ENCODE results near the gene EEF1G. TPM values are rescaled to one million over a fixed set of nuclear protein-coding genes. Genes with fewer than 3 reads are reported as not detected.

Gene EEF1G
- total and polyA plus RNA-seq, 2 of the 13 experiments (the other 11 are each of a cell fraction or from before 2014, with no cell fraction given), result 1,787 to 2,144 TPM

Small RNA genes lying within 50 kb of the gene (microRNA-seq; reads per million reads assigned to microRNA genes)
- 1.5 reads per million for gene MIR6747

Small RNA genes lying within 50 kb of the gene (small RNA-seq; reads per million reads assigned to genes)
- gene AP001458.1 (ENCODE audit: insufficient read depth in 2 of 3, insufficient read length in 3 of 3, low read depth in 2 of 3, low replicate concordance in 1 of 3), result 0 reads per million in 3 experiments
- 0 reads per million in 3 experiments for gene EEF1G (ENCODE audit: insufficient read depth in 2 of 3, insufficient read length in 3 of 3, low read depth in 2 of 3, low replicate concordance in 1 of 3)
- gene MIR6747 (ENCODE audit: insufficient read depth in 2 of 3, insufficient read length in 3 of 3, low read depth in 2 of 3, low replicate concordance in 1 of 3), result 0 to 0.33 (median 0) reads per million in 3 experiments

Other genes starting within 250 kb of the EEF1G start
- gene ASRGL1, start 236.4 kb downstream of the EEF1G start, total RNA-seq (2016; rRNA removed; fragmentation: Illumina TruSeq; extraction: Trizol), result 50.8 and 56.4 TPM in 2 replicates
- 83.4 and 97.5 TPM in 2 replicates for gene ASRGL1, start 236.4 kb downstream of the EEF1G start, polyA plus RNA-seq (2011; rRNA removed)
- not detected in 2 replicates for gene SCGB1A1, start 154.9 kb downstream of the EEF1G start, total RNA-seq (2016; rRNA removed; fragmentation: Illumina TruSeq; extraction: Trizol)
- gene SCGB1A1, start 154.9 kb downstream of the EEF1G start, polyA plus RNA-seq (2011; rRNA removed), result not detected in 2 replicates
- 25.0 and 40.6 TPM in 2 replicates for gene AHNAK, start 27.1 kb downstream of the EEF1G start, total RNA-seq (2016; rRNA removed; fragmentation: Illumina TruSeq; extraction: Trizol)
- gene AHNAK, start 27.1 kb downstream of the EEF1G start, polyA plus RNA-seq (2011; rRNA removed), result 22.8 and 23.4 TPM in 2 replicates
- gene TUT1, start 17.6 kb upstream of the EEF1G start, total RNA-seq (2016; rRNA removed; fragmentation: Illumina TruSeq; extraction: Trizol), result 8.5 and 9.7 TPM in 2 replicates
- 14.3 and 17.5 TPM in 2 replicates for gene TUT1, start 17.6 kb upstream of the EEF1G start, polyA plus RNA-seq (2011; rRNA removed)
- gene MTA2, start 28.0 kb upstream of the EEF1G start, total RNA-seq (2016; rRNA removed; fragmentation: Illumina TruSeq; extraction: Trizol), result 58.1 and 70.0 TPM in 2 replicates
- 14.0 and 16.8 TPM in 2 replicates for gene MTA2, start 28.0 kb upstream of the EEF1G start, polyA plus RNA-seq (2011; rRNA removed)
- gene EML3, start 38.9 kb upstream of the EEF1G start, total RNA-seq (2016; rRNA removed; fragmentation: Illumina TruSeq; extraction: Trizol), result 4.6 and 10.6 TPM in 2 replicates
- 12.3 and 16.6 TPM in 2 replicates for gene EML3, start 38.9 kb upstream of the EEF1G start, polyA plus RNA-seq (2011; rRNA removed)
- 1.8 and 2.4 TPM in 2 replicates for gene ROM1, start 39.4 kb upstream of the EEF1G start, total RNA-seq (2016; rRNA removed; fragmentation: Illumina TruSeq; extraction: Trizol)
- gene ROM1, start 39.4 kb upstream of the EEF1G start, polyA plus RNA-seq (2011; rRNA removed), result 1.2 and 1.6 TPM in 2 replicates
- 8.4 and 21.3 TPM in 2 replicates for gene B3GAT3, start 48.1 kb upstream of the EEF1G start, total RNA-seq (2016; rRNA removed; fragmentation: Illumina TruSeq; extraction: Trizol)
- 26.1 and 40.4 TPM in 2 replicates for gene B3GAT3, start 48.1 kb upstream of the EEF1G start, polyA plus RNA-seq (2011; rRNA removed)
- 50.8 and 99.5 TPM in 2 replicates for gene GANAB, start 72.7 kb upstream of the EEF1G start, total RNA-seq (2016; rRNA removed; fragmentation: Illumina TruSeq; extraction: Trizol)
- 234 and 251 TPM in 2 replicates for gene GANAB, start 72.7 kb upstream of the EEF1G start, polyA plus RNA-seq (2011; rRNA removed)
- gene INTS5, start 79.4 kb upstream of the EEF1G start, total RNA-seq (2016; rRNA removed; fragmentation: Illumina TruSeq; extraction: Trizol), result 11.3 and 13.2 TPM in 2 replicates
- 5.7 and 7.8 TPM in 2 replicates for gene INTS5, start 79.4 kb upstream of the EEF1G start, polyA plus RNA-seq (2011; rRNA removed)
- 91.8 and 109 TPM in 2 replicates for gene C11orf98, start 91.3 kb upstream of the EEF1G start, total RNA-seq (2016; rRNA removed; fragmentation: Illumina TruSeq; extraction: Trizol)
- gene C11orf98, start 91.3 kb upstream of the EEF1G start, polyA plus RNA-seq (2011; rRNA removed), result 30.4 and 40.9 TPM in 2 replicates
- gene CSKMT, start 91.4 kb upstream of the EEF1G start, total RNA-seq (2016; rRNA removed; fragmentation: Illumina TruSeq; extraction: Trizol), result 9.9 and 31.8 TPM in 2 replicates
- 7.6 and 9.8 TPM in 2 replicates for gene CSKMT, start 91.4 kb upstream of the EEF1G start, polyA plus RNA-seq (2011; rRNA removed)
- gene UQCC3, start 97.8 kb upstream of the EEF1G start, total RNA-seq (2016; rRNA removed; fragmentation: Illumina TruSeq; extraction: Trizol), result 12.1 and 16.0 TPM in 2 replicates
- 7.7 and 8.4 TPM in 2 replicates for gene UQCC3, start 97.8 kb upstream of the EEF1G start, polyA plus RNA-seq (2011; rRNA removed)
- 1.4 and 3.7 TPM in 2 replicates for gene LBHD1, start 98.4 kb upstream of the EEF1G start, total RNA-seq (2016; rRNA removed; fragmentation: Illumina TruSeq; extraction: Trizol)
- gene LBHD1, start 98.4 kb upstream of the EEF1G start, polyA plus RNA-seq (2011; rRNA removed), result 3.2 and 3.6 TPM in 2 replicates
- 52.4 and 58.9 TPM in 2 replicates for gene UBXN1, start 105.2 kb upstream of the EEF1G start, total RNA-seq (2016; rRNA removed; fragmentation: Illumina TruSeq; extraction: Trizol)
- 47.1 and 47.5 TPM in 2 replicates for gene UBXN1, start 105.2 kb upstream of the EEF1G start, polyA plus RNA-seq (2011; rRNA removed)
- 0.11 TPM in 1 of 2 replicates, not detected in the other for gene LRRN4CL, start 115.6 kb upstream of the EEF1G start, total RNA-seq (2016; rRNA removed; fragmentation: Illumina TruSeq; extraction: Trizol)
- gene LRRN4CL, start 115.6 kb upstream of the EEF1G start, polyA plus RNA-seq (2011; rRNA removed), result 0.04 TPM in 1 of 2 replicates, not detected in the other
- 10.2 and 21.1 TPM in 2 replicates for gene BSCL2, start 133.5 kb upstream of the EEF1G start, total RNA-seq (2016; rRNA removed; fragmentation: Illumina TruSeq; extraction: Trizol)
- 19.5 and 22.6 TPM in 2 replicates for gene BSCL2, start 133.5 kb upstream of the EEF1G start, polyA plus RNA-seq (2011; rRNA removed)
- not detected in 2 replicates for gene GNG3, start 133.8 kb upstream of the EEF1G start, total RNA-seq (2016; rRNA removed; fragmentation: Illumina TruSeq; extraction: Trizol)
- gene GNG3, start 133.8 kb upstream of the EEF1G start, polyA plus RNA-seq (2011; rRNA removed), result not detected in 2 replicates
- 8.4 and 9.6 TPM in 2 replicates for gene HNRNPUL2, start 153.6 kb upstream of the EEF1G start, total RNA-seq (2016; rRNA removed; fragmentation: Illumina TruSeq; extraction: Trizol)
- gene HNRNPUL2, start 153.6 kb upstream of the EEF1G start, polyA plus RNA-seq (2011; rRNA removed), result 9.6 TPM in 2 replicates
- 36.4 and 42.5 TPM in 2 replicates for gene TTC9C, start 154.6 kb upstream of the EEF1G start, total RNA-seq (2016; rRNA removed; fragmentation: Illumina TruSeq; extraction: Trizol)
- gene TTC9C, start 154.6 kb upstream of the EEF1G start, polyA plus RNA-seq (2011; rRNA removed), result 28.0 and 29.1 TPM in 2 replicates
- 4.0 and 5.2 TPM in 2 replicates for gene ZBTB3, start 180.3 kb upstream of the EEF1G start, total RNA-seq (2016; rRNA removed; fragmentation: Illumina TruSeq; extraction: Trizol)
- 3.1 and 3.4 TPM in 2 replicates for gene ZBTB3, start 180.3 kb upstream of the EEF1G start, polyA plus RNA-seq (2011; rRNA removed)
- gene POLR2G, start 187.7 kb upstream of the EEF1G start, total RNA-seq (2016; rRNA removed; fragmentation: Illumina TruSeq; extraction: Trizol), result 97.6 and 116 TPM in 2 replicates
- 85.9 and 97.1 TPM in 2 replicates for gene POLR2G, start 187.7 kb upstream of the EEF1G start, polyA plus RNA-seq (2011; rRNA removed)
- gene TAF6L, start 197.5 kb upstream of the EEF1G start, total RNA-seq (2016; rRNA removed; fragmentation: Illumina TruSeq; extraction: Trizol), result 13.4 and 19.4 TPM in 2 replicates
- gene TAF6L, start 197.5 kb upstream of the EEF1G start, polyA plus RNA-seq (2011; rRNA removed), result 12.6 and 15.3 TPM in 2 replicates
- 11.4 and 24.8 TPM in 2 replicates for gene TMEM179B, start 213.5 kb upstream of the EEF1G start, total RNA-seq (2016; rRNA removed; fragmentation: Illumina TruSeq; extraction: Trizol)
- gene TMEM179B, start 213.5 kb upstream of the EEF1G start, polyA plus RNA-seq (2011; rRNA removed), result 25.7 and 31.5 TPM in 2 replicates
- 18.0 and 24.9 TPM in 2 replicates for gene TMEM223, start 218.1 kb upstream of the EEF1G start, total RNA-seq (2016; rRNA removed; fragmentation: Illumina TruSeq; extraction: Trizol)
- gene TMEM223, start 218.1 kb upstream of the EEF1G start, polyA plus RNA-seq (2011; rRNA removed), result 19.5 TPM in 2 replicates
- 26.2 and 30.9 TPM in 2 replicates for gene NXF1, start 231.5 kb upstream of the EEF1G start, total RNA-seq (2016; rRNA removed; fragmentation: Illumina TruSeq; extraction: Trizol)
- 30.4 and 39.7 TPM in 2 replicates for gene NXF1, start 231.5 kb upstream of the EEF1G start, polyA plus RNA-seq (2011; rRNA removed)

Data from HepG2 (cell line).